Subcutaneous adipose tissue (tissue), 4 donors: ENCODE data around the gene SLC4A9. TPM values are rescaled to one million over a fixed set of nuclear protein-coding genes. Genes with fewer than 3 reads are reported as not detected.

Experiments used
- CTCF ChIP-seq: fragments of 450-650 bp; IDR thresholded peaks from one replicate; pipeline ENCODE4 v1.5.1; 2016; ENCODE audit warnings: low read depth, mild to moderate bottlenecking, control low read depth, antibody characterized with exemption, moderate library complexity
- total RNA-seq, 4 donors: library from RNA; depleted of rRNA; stranded (reverse); fragments of >200 nt; gene quantifications; one replicate each; pipeline ENCODE4 v1.1.0, GENCODE V29; 2016

The SLC4A9 gene
- total RNA-seq, 4 donors from 2014 or later: 0.17 to 0.22 TPM; not detected in 2

- TF ChIP-seq CTCF: no peak
These were observed 21.1 kb upstream of the SLC4A9 start for GRCh38 chr5:140338908-140339307.

DNA sequence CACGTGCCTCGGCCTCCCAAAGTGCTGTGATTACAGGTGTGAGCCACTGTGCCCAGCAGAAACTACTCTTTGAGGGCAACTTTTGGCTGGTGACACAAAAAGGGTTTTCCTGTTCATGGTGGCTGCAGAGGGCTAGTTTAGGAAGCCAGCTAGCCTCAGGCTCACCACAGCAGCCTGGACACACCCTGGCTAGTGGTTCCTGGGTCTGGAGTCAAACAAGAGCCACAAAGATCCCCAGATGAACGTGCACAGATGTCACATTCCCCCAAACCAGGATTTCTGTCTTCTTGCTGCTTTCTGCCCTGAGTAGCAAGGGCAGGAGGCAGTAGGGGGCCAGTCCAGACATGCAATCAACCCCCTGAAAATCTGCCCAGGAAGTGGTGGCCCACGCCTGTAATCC, 20.4 kb upstream of the SLC4A9 start:
- TF ChIP-seq CTCF: no peak

GRCh38 chr5:140340605-140341121, 19.3 kb upstream of the SLC4A9 start:
- TF ChIP-seq CTCF: no peak

GRCh38 chr5:140341591-140341990, 18.4 kb upstream of the SLC4A9 start:
- TF ChIP-seq CTCF: no peak

- no peak for TF ChIP-seq CTCF
These were observed 17.7 kb upstream of the SLC4A9 start for GRCh38 chr5:140342287-140342686.

DNA sequence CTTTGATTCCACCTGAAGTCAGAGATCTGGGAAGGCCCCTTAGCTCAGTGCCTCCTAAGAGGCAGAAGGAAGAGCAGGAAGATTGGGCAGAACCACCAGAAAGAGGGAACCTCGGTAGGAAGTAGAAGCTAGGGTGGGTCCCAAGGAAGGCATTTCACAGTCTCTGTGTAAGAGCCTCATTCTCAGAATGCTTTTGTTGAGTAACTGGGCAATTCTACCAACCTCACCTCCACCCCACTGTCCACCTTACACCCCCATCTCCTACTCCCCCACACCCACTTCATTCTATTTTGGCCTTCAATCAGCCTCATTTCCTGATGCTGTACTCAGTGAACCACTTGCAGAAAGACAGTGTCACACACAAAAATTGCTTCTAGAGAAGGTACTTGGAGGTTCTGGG, 17.1 kb upstream of the SLC4A9 start:
- TF ChIP-seq CTCF: no peak

DNA sequence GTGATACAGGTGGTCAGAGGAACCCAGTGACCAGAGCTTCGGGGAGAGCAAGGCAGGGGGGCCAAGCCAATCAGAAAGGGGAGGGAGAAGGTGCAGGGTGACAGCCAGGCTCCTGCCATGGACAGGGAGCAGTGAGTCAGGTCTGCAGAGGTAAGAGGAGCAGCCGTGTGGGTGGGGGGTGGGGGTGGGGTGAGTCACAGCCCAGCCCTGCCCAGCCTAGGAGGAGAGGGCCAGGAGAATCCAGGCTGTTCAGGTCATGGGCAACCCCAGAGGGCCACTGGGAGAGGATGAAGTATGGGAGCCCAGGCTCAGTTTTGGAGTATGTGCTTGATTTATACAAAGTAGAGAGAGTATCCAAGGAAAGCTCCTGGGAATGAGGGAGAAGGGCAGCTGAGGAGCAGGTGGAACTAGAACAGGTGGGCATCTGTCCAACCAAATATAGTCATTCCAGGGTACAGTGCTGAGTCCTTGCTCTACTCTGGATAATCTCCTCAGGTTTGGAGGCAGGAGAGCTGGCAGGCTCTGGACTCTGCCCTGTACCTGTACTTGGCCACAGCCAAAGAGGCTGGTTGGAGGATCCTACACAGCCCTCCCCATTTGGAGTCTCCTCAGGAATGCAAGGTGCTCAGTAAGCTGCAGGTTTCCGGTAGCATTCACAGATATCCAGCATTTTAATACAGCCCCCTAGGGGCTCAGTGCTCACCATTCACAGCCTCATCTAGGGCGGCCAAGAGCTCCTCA, 15.1 kb upstream of the SLC4A9 start:
- no peak for TF ChIP-seq CTCF
